Jurkat, Clone E6-1 (cell line): Measurements from ENCODE around the gene ELN.
A peak's percentile ranks its signal among the peaks of the same experiment; 100 is the strongest.

ENCODE experiments used
- DNase-seq: peaks from one replicate; pipeline ENCODE4 v3.0.0-alpha.2; 2011; ENCODE audit warnings: low read depth, low spot score
- H3K4me3 ChIP-seq: 2 replicates; pipeline ENCODE4 v1.5.1; 2011; ENCODE audit warnings: mild to moderate bottlenecking, low read length, control low read depth, moderate library complexity

ELN gene

GRCh38 chr7:74020390-74020789 lies 7.6 kb upstream of the ELN start:
- DNase-seq = no peak

GRCh38 chr7:74021546-74022320 lies 6.2 kb upstream of the ELN start:
- H3K4me3 ChIP-seq = no peak overlapping the region
- DNase-seq = no peak

More at GRCh38 chr7:74020390-74020789, 7.6 kb upstream of the ELN start:
- no peak overlapping the region for H3K4me3 ChIP-seq

- no peak overlapping the region for H3K4me3 ChIP-seq
- DNase-seq = no peak
Measured at GRCh38 chr7:74022507-74022906, 5.5 kb upstream of the ELN start.

- no peak for DNase-seq
- no peak overlapping the region for H3K4me3 ChIP-seq
Measured at GRCh38 chr7:74023092-74023536, 4.9 kb upstream of the ELN start.

- H3K4me3 ChIP-seq = no peak overlapping the region
- DNase-seq = no peak
Measured at GRCh38 chr7:74023786-74024185, 4.2 kb upstream of the ELN start.

GRCh38 chr7:74025146-74025545 lies 2.8 kb upstream of the ELN start:
- no peak overlapping the region for H3K4me3 ChIP-seq
- peak; percentile 54 for DNase-seq

GRCh38 chr7:74025730-74026129 lies 2.2 kb upstream of the ELN start:
- no peak for DNase-seq
- H3K4me3 ChIP-seq = no peak overlapping the region

- H3K4me3 ChIP-seq = no peak overlapping the region
- DNase-seq = no peak
Measured at GRCh38 chr7:74026406-74026902, 1.5 kb upstream of the ELN start.

GRCh38 chr7:74026903-74027682 lies 880 bp upstream of the ELN start:
- no peak overlapping the region for H3K4me3 ChIP-seq
- DNase-seq = peak; percentile 8

GRCh38 chr7:74028321-74028838 lies 407 bp downstream of the ELN start:
- DNase-seq = no peak
- no peak overlapping the region for H3K4me3 ChIP-seq

GRCh38 chr7:74029089-74029785 lies 1.3 kb downstream of the ELN start:
- DNase-seq = no peak
- H3K4me3 ChIP-seq = no peak overlapping the region

GRCh38 chr7:74029991-74030415 lies 2.0 kb downstream of the ELN start:
- DNase-seq = no peak
- no peak overlapping the region for H3K4me3 ChIP-seq

- no peak for DNase-seq
- no peak overlapping the region for H3K4me3 ChIP-seq
Measured at GRCh38 chr7:74030861-74031260, 2.9 kb downstream of the ELN start.

GRCh38 chr7:74031403-74032190 lies 3.6 kb downstream of the ELN start:
- DNase-seq = no peak
- H3K4me3 ChIP-seq = no peak overlapping the region

- no peak overlapping the region for H3K4me3 ChIP-seq
- DNase-seq = no peak
Measured at GRCh38 chr7:74032191-74032490, 4.2 kb downstream of the ELN start.

- DNase-seq = no peak
- no peak overlapping the region for H3K4me3 ChIP-seq
Measured at GRCh38 chr7:74032624-74033371, 4.8 kb downstream of the ELN start.

- no peak for DNase-seq
- no peak overlapping the region for H3K4me3 ChIP-seq
Measured at GRCh38 chr7:74033372-74034311, 5.7 kb downstream of the ELN start.
